OCI-LY1 (cell line): ENCODE results near the gene SV2B.

ENCODE experiments used
- H2AFZ ChIP-seq: fragments of 200-600 bp; sonication (generic), shearing (Covaris generic); 2 replicates; pipeline ENCODE4 v1.6.0; 2014; ENCODE audit warnings: antibody characterized with exemption, mild to moderate bottlenecking, low read length
- H3F3A ChIP-seq: fragments of 200-600 bp; sonication (generic), shearing (Covaris generic); 2 replicates; pipeline ENCODE4 v1.6.0; 2014; ENCODE audit warnings: mild to moderate bottlenecking, antibody characterized with exemption, low read length, moderate library complexity; ENCODE audit not compliant: insufficient read depth
- H3K27ac ChIP-seq: fragments of 200-600 bp; sonication (generic); 2 replicates; pipeline ENCODE4 v1.5.1; 2014; ENCODE audit warnings: low read length, mixed run types, mild to moderate bottlenecking, low read depth; ENCODE audit not compliant: poor library complexity, severe bottlenecking
- H3K27me3 ChIP-seq: fragments of 200-600 bp; sonication (generic); 2 replicates; pipeline ENCODE4 v1.6.0; 2014; ENCODE audit warnings: antibody characterized with exemption, mild to moderate bottlenecking, low read length, moderate library complexity; ENCODE audit not compliant: insufficient read depth
- H3K36me3 ChIP-seq: fragments of 200-600 bp; sonication (generic); 2 replicates; pipeline ENCODE4 v1.6.1; 2014; ENCODE audit warnings: mild to moderate bottlenecking, antibody characterized with exemption, low read length, moderate library complexity, mixed read lengths; ENCODE audit not compliant: insufficient read depth
- H3K4me1 ChIP-seq: fragments of 200-600 bp; sonication (generic); 2 replicates; pipeline ENCODE4 v1.5.1; 2014; ENCODE audit warnings: mild to moderate bottlenecking, low read length, moderate library complexity; ENCODE audit not compliant: insufficient read depth, severe bottlenecking
- H3K4me2 ChIP-seq: fragments of 200-600 bp; sonication (generic), shearing (Covaris generic); 2 replicates; pipeline ENCODE4 v1.6.1; 2014; ENCODE audit warnings: low read length
- H3K4me3 ChIP-seq: fragments of 200-600 bp; sonication (generic); 2 replicates; pipeline ENCODE4 v1.5.1; 2014; ENCODE audit warnings: low read length, low read depth, mild to moderate bottlenecking, mixed read lengths; ENCODE audit not compliant: poor library complexity, severe bottlenecking
- H3K79me2 ChIP-seq: fragments of 200-600 bp; shearing (Covaris generic); 2 replicates; pipeline ENCODE4 v1.6.1; 2016; ENCODE audit warnings: mixed run types, low read length, mixed read lengths; ENCODE audit not compliant: insufficient read depth
- H3K9ac ChIP-seq: fragments of 200-600 bp; sonication (generic), shearing (Covaris generic); 2 replicates; pipeline ENCODE4 v1.6.1; 2014; ENCODE audit warnings: mild to moderate bottlenecking, low read length, mixed read lengths
- H3K9me2 ChIP-seq: fragments of 200-600 bp; sonication (generic), shearing (Covaris generic); 2 replicates; pipeline ENCODE4 v1.6.1; 2014; ENCODE audit warnings: low read depth, mild to moderate bottlenecking, low read length, mixed read lengths
- H3K9me3 ChIP-seq: fragments of 200-600 bp; shearing (Covaris generic); 2 replicates; pipeline ENCODE4 v1.6.1; 2014; ENCODE audit warnings: low read length, mixed read lengths
- H4K20me1 ChIP-seq: fragments of 200-600 bp; sonication (generic), shearing (Covaris generic); 2 replicates; pipeline ENCODE4 v1.6.0; 2016; ENCODE audit warnings: mild to moderate bottlenecking, low read length; ENCODE audit not compliant: insufficient read depth
- CTCF ChIP-seq: fragments of 200-600 bp; sonication (generic), shearing (Covaris generic); IDR thresholded peaks from 2 replicates; pipeline ENCODE4 v1.5.1; 2017; ENCODE audit warnings: mild to moderate bottlenecking, antibody characterized with exemption, low read length, moderate library complexity, mixed read lengths
- EZH2 ChIP-seq: fragments of 200-600 bp; sonication (generic), shearing (Covaris generic); IDR thresholded peaks from 2 replicates; pipeline ENCODE4 v1.8.0; 2017; ENCODE audit warnings: borderline replicate concordance, mixed run types, mild to moderate bottlenecking, antibody characterized with exemption, low read length, moderate library complexity, mixed read lengths

SV2B gene

GRCh38 chr15:91113030-91113429 lies 13.0 kb downstream of the SV2B start:
- H3K4me1 ChIP-seq, result no peaks in the 10 kb centered on the region
- no peaks in the 10 kb centered on the region for H3K36me3 ChIP-seq
- no peaks in the 10 kb centered on the region for H3K27me3 ChIP-seq
- H4K20me1 ChIP-seq, result no peaks in the 10 kb centered on the region
- H3K9ac ChIP-seq, result no peak overlapping the region
- TF ChIP-seq EZH2 (no peak), CTCF (no peak)
- no peaks in the 10 kb centered on the region for H3K9me2 ChIP-seq
- H3K79me2 ChIP-seq, result no peaks in the 10 kb centered on the region
- no peak overlapping the region for H2AFZ ChIP-seq
- no peaks in the 10 kb centered on the region for H3K9me3 ChIP-seq
- no peaks in the 10 kb centered on the region for H3F3A ChIP-seq
- H3K27ac ChIP-seq, result no peak overlapping the region
- no peak overlapping the region for H3K4me3 ChIP-seq
- no peak overlapping the region for H3K4me2 ChIP-seq

DNA sequence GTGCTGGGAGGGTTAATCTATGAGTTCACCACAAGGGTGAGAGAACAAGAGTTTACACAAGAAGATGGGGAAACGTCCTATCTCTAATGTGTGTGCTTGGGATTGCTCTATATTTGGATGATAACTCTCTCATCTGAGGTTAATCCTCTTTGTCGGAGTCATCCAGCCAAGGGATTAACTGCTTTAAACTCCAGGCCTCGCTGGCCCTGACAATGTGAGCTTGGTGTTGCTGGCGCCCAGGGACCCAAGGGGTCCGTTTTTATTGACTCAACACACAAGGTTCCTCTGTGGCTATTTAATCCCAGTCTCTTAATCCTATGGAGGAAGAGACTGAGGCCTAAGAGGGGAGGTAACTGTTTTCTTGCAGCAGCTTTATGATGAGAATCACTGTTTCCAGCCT lies 14.2 kb downstream of the SV2B start:
- Histone ChIP-seq H2AFZ (no peak overlapping the region), H3K9me3 (no peaks in the 10 kb centered on the region), H4K20me1 (no peaks in the 10 kb centered on the region), H3K79me2 (no peaks in the 10 kb centered on the region), H3K9ac (no peak overlapping the region), H3K4me2 (no peak overlapping the region), H3F3A (no peaks in the 10 kb centered on the region), H3K4me3 (no peak overlapping the region), H3K27me3 (no peaks in the 10 kb centered on the region), H3K36me3 (no peaks in the 10 kb centered on the region), H3K27ac (no peak overlapping the region), H3K9me2 (no peaks in the 10 kb centered on the region), H3K4me1 (no peaks in the 10 kb centered on the region)
- TF ChIP-seq CTCF (no peak), EZH2 (no peak)

DNA sequence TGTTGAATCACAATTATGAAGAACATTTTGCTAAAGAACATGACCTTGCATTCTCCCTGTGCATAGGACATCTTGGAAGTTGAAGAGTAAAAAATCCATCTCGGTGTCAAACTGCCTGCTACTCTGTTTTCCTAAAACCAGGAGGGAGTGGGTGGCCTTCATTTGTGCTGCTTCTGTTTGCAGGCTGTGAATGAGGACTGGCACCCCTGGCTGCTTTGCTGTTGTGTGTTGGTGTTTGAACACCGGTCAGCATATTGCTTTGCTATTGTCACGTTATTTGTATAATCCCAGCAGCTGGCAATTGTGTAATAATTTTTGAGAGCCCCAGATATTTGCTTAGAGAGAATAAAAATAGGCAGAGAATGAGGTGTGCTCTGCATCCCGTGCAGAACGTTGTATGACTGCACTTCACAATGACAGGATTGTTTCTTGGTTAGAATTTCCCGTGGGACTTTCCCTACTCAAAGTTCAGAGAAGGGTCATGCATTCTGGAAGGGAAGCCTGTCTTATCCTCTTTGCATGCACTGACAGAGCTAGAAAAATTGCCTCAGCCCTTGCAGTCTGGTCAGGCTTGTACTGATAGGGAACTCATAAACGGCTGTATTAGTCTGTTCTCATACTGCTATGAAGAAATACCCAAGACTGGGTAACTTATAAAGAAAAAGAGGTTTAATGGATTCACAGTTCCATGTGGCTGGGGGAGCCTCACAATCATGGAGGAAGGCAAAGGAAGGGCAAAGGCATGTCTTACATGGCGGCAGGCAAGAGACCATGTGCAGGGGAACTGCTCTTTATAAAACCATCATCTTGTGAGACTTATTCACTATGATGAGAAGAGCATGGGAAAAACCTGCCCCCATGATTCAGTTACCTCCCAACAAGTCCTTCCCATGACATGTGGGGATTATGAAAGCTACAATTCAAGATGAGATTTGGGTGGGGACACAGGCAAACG lies 16.3 kb downstream of the SV2B start:
- H3K79me2 ChIP-seq, result no peaks in the 10 kb centered on the region
- no peak overlapping the region for H2AFZ ChIP-seq
- no peak overlapping the region for H3K27ac ChIP-seq
- H3K4me3 ChIP-seq, result no peak overlapping the region
- TF ChIP-seq EZH2, result no peak
- TF ChIP-seq CTCF, result no peak
- no peak overlapping the region for H3K9ac ChIP-seq
- H3K4me2 ChIP-seq, result no peak overlapping the region
- no peaks in the 10 kb centered on the region for H3K9me3 ChIP-seq
- no peaks in the 10 kb centered on the region for H3K36me3 ChIP-seq
- H3K27me3 ChIP-seq, result no peaks in the 10 kb centered on the region
- no peaks in the 10 kb centered on the region for H3F3A ChIP-seq
- H3K4me1 ChIP-seq, result no peaks in the 10 kb centered on the region
- H4K20me1 ChIP-seq, result no peaks in the 10 kb centered on the region
- H3K9me2 ChIP-seq, result no peaks in the 10 kb centered on the region
